HL-60/S4 treated with phorbol 12-myristate 13-acetate at 8.2 ng/mL for 4 days and 3 days (cell line): ENCODE results near the gene MOSPD2.

Experiments used
- in situ Hi-C: fragments of 300-500 bp; cut with MboI; formaldehyde crosslinking; loops from 2 replicates; pipeline ENCODE4 v1.15.0; 2022; ENCODE audit warnings: low sequenced_read_pairs

MOSPD2 gene

DNA sequence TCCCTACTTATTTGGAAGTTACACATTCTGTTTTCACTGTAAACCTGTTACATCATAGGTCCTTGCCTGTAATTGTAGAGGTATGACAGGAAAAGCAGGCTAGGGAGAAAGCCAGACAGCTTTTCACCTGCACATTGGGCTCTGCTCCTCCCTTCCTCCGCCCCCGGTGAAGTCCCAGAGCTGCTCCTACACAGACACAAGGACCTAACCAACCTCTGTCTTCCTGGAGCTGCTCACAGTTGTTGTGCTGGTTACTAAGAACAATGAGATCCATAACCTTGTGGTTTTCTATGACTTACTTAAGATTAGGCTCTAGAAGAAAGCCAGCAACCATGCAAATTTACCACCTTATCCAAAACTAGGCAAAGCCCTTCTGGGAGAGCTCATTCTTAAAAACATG, 40.0 kb downstream of the MOSPD2 start:
- in situ Hi-C loops, result no loop called here

GRCh38 chrX:14915596-14915995, 42.4 kb downstream of the MOSPD2 start:
- in situ Hi-C loops, result no loop called here

- in situ Hi-C loops, result no loop called here
Measured at GRCh38 chrX:14916017-14916674, 42.9 kb downstream of the MOSPD2 start.

GRCh38 chrX:14919407-14919806, 46.2 kb downstream of the MOSPD2 start:
- in situ Hi-C loops, result no loop called here

DNA sequence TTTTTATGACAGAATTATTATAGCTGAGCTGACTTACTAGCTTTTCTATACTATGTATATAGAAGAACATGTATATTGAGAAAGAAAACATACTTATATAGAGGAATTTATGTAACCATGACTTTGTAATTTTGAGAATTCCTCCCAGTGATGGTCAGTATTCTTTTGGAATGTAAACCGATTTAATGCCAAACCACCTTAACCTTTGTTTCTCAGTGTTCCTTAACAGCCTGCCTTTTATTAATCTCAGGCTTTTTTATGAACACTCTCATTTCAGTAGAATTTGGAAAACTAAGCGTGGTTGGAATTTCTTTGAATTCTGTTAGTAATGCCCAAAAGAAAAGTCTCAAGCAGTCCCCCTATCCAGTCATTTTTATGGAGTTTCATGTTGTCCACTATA, 47.0 kb downstream of the MOSPD2 start:
- in situ Hi-C loops, result no loop called here

DNA sequence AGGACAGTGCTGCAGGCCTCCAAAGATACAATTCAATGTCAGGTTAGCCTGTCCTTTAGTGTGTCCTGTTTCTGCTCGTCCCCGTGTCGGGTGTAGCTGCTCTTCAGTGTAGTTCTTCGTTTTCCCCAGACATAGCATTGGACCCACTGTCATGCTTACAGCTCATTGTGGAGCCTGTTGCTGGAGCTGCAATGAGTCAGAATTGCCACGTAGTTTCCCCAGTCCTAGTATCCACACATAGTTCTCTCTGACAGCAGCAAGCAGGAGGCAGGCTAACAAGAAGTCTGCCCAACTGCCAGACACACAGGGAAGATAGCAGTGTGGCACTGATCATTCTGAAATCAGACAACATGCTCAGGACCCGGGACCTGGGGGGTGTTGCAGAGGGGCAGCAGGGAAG, 49.2 kb downstream of the MOSPD2 start:
- in situ Hi-C loops, result no loop called here

GRCh38 chrX:14923761-14924160, 50.5 kb downstream of the MOSPD2 start:
- in situ Hi-C loops, result no loop called here

GRCh38 chrX:14926471-14926870, 53.2 kb downstream of the MOSPD2 start:
- in situ Hi-C loops, result no loop called here

DNA sequence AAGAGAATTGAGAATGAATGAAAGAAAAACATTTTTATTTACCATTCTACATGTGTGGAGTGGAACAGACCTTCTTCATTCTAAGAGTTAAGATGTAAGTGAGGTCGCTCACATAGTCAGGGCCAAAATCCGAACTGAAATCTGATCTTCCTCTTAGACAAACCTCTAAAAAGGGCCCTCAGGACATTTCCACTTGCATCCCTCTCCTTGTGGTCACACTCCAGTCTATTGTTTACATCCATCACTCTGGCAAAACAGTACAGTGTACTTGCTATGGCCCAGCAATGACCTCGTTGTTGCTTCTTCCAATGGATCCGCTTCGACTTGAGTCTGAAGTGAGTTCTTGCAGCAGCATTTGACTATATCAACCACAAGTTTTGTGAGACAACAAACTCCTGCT, 54.2 kb downstream of the MOSPD2 start:
- in situ Hi-C loops, result no loop called here

- in situ Hi-C loops, result no loop called here
Measured at GRCh38 chrX:14930663-14931062, 57.4 kb downstream of the MOSPD2 start.

GRCh38 chrX:14932136-14932535, 58.9 kb downstream of the MOSPD2 start:
- in situ Hi-C loops, result no loop called here

DNA sequence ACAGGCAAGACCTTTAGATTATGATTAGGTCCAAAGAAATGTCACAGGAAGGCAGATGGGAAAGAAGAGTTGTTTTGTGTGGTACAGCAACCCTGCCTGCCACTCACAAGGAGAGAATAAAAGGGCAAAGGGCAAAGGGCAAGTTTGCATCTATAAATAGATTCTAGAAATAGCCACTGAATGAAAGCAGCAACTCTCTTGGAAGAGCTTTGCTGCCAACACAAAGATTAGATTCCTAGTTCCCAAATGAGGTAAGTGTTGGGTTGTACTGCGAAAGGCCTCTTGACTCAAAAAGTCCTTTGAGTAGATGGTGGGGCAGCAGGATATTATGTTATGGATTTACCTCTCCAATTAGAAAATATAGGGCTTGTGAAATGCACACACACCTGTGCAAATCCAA, 61.2 kb downstream of the MOSPD2 start:
- in situ Hi-C loops, result no loop called here

- in situ Hi-C loops, result no loop called here
Measured at GRCh38 chrX:14936561-14936960, 63.3 kb downstream of the MOSPD2 start.

DNA sequence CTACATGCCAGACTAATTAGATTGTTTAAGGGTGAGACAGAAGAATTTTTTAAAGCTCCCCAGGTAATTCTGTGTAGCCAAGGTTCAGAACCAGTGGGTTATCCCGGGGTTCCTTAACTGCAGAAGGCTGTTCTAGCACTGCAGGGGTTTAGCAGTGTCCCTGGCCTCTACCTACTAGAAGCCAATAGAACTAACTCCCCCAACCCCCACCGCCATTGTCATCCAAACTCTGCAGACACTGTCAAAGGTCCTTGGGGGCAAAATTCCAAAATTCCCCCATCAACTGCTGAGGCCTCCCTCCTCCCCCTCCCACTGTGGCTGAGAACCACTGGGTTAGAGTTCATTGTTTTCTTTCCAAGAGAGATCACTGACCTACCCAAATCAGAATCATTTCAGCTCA, 66.4 kb downstream of the MOSPD2 start:
- in situ Hi-C loops, result no loop called here

DNA sequence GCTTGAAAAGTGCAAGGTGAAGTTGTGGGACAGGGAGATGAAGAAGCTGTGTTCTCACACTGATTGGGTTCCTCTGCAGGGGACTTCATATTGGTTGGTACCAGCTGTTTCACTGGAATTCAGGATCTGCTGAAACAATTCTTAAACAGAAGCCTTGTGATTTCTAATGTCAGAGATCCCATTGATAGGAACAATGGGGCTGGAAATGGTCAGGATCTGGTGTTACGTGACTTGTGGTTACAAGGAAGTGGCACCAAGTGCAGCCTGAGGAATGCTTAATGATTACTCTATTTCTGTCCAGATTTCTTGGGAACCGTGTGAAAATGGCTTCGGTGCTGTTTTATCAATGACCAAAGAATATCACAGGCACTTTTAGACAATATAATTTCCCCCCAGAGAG, 68.1 kb downstream of the MOSPD2 start:
- in situ Hi-C loops, result no loop called here

DNA sequence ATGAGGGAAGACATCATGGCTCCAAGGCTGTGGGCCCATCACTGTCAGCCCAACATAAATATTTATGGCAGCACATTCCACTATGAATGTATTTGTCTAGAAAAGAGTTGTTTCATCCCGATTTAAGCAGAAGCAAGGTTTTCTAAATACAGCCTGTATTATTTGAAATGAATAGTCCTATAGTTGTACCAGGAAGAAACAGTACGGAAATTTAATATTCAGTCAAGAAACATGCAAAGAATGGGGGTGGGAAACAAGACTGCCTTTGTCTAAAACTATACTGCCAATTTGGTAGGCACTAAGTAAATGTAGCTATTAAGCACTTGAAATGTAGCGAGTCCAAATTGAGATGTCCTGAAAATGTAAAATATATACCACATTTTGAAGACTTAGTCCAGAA, 69.1 kb downstream of the MOSPD2 start:
- in situ Hi-C loops, result no loop called here

- in situ Hi-C loops, result no loop called here
Measured at GRCh38 chrX:14943962-14944361, 70.7 kb downstream of the MOSPD2 start.

DNA sequence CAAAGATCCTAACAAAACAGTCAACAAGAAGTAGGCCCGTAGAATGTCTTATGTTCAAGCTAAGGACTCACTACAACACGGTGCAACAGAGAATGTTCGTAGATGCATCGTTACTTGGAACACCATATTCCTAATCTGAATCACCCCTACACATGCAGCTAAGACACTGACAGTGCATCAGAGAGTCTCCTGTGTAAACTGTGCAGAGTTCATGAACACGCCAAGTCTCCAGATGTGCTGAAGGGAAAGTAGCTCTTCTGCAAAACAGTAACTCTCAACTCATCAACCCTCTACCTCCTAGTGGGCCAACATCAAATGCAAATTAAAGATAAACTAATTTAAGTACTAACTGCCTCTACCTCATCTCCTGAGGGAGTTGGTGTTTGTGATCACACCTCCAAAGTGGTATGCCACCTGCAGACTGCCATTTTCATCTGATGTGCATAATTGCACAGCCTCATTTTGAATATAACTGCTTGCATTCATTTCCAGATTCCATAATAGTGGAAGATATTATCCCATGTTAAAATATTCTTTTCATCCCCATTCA, 73.5 kb downstream of the MOSPD2 start:
- in situ Hi-C loops, result no loop called here

- in situ Hi-C loops, result no loop called here
Measured at GRCh38 chrX:14948691-14949090, 75.5 kb downstream of the MOSPD2 start.

GRCh38 chrX:14956813-14957582, 83.8 kb downstream of the MOSPD2 start:
- in situ Hi-C loops, result no loop called here

GRCh38 chrX:14963447-14964236, 90.4 kb downstream of the MOSPD2 start:
- in situ Hi-C loops, result no loop called here

DNA sequence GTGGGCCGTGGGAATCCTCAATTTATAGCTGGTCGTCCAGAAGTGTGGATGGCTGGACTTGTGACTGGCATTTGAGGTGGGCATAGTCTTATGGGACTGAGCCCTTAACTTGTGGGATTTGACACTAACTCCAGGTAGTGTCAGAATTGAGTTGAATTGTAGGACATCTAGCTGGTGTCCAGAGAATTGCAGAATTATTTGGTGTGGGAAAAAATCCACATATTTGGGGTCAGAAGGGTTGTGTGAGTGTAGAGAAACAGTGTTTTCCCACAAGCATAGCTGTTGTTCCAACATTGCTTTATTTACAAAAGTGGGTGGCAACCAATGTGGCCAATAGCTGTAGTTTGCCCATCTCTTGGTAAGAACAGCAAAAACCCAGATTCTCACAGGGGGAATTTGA, 91.3 kb downstream of the MOSPD2 start:
- in situ Hi-C loops, result no loop called here
